GM19328 (cell line): Measurements from ENCODE around the gene CTNNA2.
A peak's percentile ranks its signal among the peaks of the same experiment; 100 is the strongest.

Experiments used
- ATAC-seq: cut with Tn5 transposase; IDR thresholded peaks from one replicate; pipeline ENCODE4 v1.9.1; 2021; ENCODE audit warnings: mild to moderate bottlenecking, moderate library complexity; ENCODE audit not compliant: unreplicated experiment

CTNNA2 gene

GRCh38 chr2:80506563-80506962 is 993.7 kb downstream of the CTNNA2 start:
- ATAC-seq, result no peak

- ATAC-seq, result no peak
These were observed 997.9 kb downstream of the CTNNA2 start for GRCh38 chr2:80510716-80511115.

- ATAC-seq, result no peak
These were observed 1003.1 kb downstream of the CTNNA2 start for GRCh38 chr2:80515964-80516363.

GRCh38 chr2:80517316-80517715 is 1004.5 kb downstream of the CTNNA2 start:
- no peak for ATAC-seq

GRCh38 chr2:80519121-80519643 is 1006.3 kb downstream of the CTNNA2 start:
- no peak for ATAC-seq

DNA sequence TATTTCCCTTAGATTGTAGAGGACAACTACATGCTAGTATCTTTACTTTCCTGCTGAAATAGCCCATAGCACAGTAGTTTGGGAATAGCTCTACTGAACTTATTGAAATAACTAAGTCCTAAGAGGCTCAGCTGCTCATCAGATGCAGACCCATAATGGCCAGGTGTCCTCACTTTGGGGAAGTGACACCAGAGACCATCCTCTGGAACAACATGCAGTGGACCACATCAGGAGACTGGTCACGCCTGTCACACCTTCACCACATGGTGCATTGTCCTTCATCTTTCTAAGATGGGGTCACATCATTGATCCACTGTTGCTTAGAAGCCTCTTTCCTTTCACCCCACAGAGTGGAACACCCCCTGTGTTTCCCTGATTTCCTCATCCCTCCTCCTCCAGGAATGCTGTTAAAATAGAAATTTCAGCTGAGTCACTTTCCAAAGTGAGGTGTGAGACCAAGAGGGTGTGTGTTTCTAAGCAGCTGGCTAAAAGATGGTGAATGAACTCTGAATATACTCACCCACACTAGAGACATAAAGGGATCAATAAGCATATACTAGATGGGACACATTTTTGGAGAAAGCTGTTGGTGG is 1006.9 kb downstream of the CTNNA2 start:
- ATAC-seq, result no peak

DNA sequence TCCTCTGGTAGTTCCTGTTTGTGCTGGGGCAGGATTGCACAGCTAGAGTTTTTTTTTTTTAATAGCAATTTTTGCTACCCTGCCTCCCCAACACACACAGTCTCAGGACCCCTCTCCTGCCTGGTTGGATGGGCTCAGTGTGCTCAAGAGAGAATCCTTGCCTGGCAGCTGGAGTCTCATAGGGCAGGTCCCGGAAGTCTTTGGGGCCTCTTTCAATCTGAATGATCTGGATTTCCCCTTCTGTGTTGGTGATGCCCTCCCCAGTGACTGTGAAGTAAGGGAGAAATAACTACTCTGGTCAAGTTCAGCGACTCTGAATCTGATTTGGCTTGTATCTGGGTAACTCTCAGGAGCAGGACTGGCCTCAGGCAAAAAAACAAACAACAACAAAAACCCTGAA is 1012.3 kb downstream of the CTNNA2 start:
- ATAC-seq, result no peak

GRCh38 chr2:80527119-80527518 is 1014.3 kb downstream of the CTNNA2 start:
- ATAC-seq, result no peak

DNA sequence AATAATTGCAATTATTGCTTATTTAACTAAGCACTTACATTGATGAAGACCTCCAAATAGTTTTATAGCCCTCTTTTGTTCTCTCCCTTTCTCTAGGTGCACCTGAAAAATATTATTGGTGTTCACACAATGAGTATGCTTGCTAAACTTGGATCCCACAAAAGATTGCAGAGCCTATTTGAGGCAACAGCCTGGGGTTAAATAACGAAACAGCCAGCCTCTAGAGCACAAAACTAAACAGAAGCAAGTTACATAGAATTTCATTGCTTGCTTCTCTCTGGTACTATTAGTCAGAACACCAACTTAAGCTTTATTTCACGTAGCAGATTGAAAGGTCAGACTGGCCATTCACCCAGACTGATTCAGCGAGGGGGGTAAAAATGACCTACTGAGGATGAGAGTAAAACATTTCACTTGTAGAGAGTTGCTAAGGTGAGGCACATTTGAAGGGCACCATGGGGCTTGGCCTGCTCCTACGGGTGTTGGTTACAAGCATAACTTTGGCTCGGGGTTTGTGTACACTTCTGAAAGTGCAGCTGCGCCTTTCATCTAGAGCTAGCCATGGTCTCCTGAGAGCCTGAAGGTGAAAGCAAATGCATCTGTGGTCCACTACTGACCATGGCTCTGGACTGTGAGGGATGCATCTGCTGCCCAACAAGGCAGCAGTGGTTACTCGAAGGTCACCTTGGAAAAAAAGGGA is 1016.8 kb downstream of the CTNNA2 start:
- no peak for ATAC-seq

- peak; percentile 43 for ATAC-seq
These were observed 1017.7 kb downstream of the CTNNA2 start for GRCh38 chr2:80530442-80531064.

DNA sequence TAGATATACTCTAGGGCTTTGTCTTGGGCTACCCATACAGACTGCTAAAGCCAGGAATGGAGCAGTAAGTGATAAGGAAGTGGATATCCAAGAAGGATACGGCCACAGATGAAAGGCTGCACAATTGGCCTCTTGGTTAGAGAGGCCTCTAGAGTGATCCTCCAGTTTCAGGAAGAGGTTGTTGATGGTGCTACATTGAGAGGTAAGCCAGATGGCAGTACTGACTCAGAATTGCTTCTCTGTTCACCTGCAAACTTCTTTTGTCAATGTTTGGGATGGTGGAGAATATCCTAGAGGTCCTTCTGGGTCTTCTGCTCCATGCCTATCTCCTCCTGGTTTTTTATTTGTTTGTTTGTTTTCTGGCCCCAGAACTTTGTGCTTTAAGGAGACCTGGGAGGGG is 1018.5 kb downstream of the CTNNA2 start:
- no peak for ATAC-seq

- no peak for ATAC-seq
These were observed 1032.8 kb downstream of the CTNNA2 start for GRCh38 chr2:80545420-80546210.

DNA sequence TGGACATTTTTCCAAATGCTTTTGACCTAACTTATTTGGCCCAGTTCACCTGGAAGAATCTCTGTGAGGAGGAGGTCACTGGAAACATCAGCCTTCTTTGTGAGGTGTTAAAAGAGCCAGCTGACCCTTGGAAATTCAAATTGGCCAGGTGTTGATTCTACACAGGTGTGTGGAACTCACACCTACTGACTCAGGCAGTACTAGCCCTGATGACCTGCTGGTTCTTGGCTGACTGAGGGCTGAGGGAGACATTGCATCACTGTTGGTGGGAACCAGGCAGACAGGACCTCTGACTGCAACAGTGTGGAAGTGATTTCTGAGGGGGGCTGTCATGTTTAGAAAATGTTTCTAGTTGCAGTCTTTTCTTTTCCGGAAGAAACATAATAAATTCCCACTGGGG is 1033.9 kb downstream of the CTNNA2 start:
- no peak for ATAC-seq

DNA sequence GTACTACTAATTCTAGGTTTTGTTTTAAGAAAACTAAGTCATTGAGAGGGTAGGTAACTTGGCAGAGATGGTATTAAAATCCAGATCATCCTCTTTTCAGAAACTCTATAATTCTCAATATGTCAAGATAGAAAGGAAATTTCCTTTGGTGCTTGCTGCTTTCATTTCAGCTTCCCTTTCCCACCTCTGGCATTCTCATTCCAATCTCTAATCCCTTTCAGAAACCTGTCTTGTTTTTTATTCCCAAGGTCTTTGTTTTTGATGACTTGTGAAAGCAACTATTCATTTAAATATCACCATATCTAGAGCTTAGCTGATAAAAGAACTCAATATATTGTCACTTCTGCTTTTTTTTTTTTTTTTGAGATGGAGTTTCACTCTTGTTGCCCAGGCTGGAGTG is 1034.5 kb downstream of the CTNNA2 start:
- no peak for ATAC-seq

DNA sequence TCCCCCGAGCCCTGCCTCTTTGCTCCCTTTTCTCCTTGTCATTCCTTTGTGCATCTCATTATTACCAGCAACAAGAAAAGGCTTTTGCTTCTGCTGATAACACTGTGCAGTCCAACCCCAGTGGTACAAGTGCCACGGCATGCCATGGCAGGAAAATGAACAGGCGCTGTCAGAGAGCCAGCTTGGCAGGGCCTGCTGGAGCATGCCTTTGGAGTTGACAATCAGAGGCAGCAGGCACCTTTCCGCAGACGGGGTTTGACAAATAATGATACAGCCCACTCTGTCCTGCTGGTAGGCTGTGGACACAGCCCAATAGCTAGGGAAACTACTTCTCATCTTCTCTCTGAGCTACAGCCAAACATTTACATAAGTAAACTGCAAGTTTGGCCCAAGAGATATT is 1035.6 kb downstream of the CTNNA2 start:
- no peak for ATAC-seq

DNA sequence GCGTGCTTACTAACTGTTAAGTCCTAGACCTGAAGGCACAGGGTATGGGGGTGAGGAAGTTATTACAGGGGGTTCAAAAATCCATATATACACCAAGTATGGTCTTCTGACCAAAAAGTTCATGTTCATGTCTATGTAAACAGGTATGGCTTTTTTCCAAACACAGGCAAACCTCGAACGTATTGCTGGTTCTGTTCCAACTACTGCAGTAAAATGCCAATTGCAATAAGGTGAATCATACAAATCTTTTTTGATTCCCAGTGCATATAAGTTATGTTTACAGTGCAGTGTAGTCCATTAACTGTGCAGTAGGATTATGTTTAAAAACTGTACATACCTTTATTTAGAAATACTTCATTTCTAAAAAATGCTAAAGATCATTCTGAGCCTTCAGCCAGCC is 1037.0 kb downstream of the CTNNA2 start:
- no peak for ATAC-seq

DNA sequence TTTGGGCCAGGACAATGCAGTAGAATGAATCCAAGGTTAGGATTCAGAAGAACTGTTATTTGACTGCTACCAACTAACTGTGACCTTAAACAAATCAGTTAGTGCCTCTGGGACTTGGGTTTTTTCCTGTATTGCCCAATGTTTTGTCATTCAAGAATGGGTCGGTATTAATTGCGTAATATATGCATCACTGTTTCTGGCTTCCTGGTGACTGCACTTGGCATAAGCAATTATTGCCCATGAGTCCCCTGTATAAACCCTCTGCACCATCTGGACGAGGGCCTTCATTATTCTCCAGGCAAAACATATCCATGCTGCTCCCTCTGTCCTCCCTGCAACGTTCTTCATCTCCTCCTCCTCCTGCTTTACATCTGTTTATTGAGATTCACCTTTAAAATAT is 1047.5 kb downstream of the CTNNA2 start:
- ATAC-seq, result no peak

DNA sequence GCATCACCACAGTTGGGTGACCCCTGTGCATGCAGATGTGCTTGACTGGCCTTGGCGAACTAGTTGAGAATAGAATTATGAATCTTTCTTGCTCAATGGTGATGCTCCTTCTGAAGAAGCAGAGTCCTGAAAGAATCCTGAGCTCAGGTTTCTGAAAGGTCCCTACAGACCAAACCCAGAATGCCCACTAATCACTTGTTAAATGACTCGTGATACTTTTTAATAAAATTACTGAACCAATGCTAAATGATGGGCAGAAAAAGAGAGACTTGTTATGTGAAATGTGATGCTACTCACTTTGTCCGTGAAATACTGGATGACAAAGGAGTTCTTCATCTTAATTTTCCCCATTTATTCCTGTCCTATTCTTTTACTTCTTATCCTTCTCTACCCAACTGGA is 1055.2 kb downstream of the CTNNA2 start:
- no peak for ATAC-seq

DNA sequence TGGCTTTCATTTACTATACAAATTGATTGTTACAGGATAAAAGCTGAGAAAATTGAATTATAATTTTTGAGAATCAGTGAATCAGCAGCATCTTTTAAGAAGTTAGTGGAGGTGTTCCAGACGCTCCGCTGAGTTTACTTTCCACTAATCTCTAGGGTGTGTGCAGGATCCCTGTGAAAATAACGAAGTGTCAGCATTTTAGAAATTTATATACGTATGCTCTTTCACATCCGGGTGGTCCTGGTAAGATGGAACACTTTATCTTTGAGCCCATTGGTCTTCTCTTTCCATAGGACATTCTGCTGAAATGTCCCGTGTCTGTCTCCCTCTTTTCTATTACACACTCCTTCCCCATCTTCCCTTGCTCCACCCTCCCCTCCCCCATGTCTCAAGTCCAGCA is 1060.3 kb downstream of the CTNNA2 start:
- no peak for ATAC-seq

GRCh38 chr2:80573950-80574349 is 1061.1 kb downstream of the CTNNA2 start:
- ATAC-seq, result no peak

DNA sequence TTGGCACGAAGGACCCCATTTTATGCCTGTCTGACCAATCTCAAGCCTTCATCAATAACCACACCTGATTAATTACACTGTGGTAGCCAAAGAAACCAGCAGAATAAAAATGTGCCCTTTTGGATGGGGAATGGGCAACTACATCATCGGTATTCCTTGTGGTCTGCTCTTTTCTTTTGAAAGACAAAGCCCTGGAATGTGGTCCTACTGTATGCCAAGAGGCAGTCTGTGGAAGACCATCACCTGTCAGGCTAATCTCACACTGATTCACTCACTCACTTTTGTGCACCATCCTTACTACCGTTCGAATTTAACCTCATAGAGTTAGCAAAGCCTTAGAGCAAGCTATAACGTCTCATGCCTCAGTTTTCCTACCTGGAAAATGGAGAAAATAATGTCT is 1066.9 kb downstream of the CTNNA2 start:
- ATAC-seq, result no peak
